ENCODE results near the gene RAB3B. TPM values are rescaled to one million over a fixed set of nuclear protein-coding genes. Genes with fewer than 3 reads are reported as not detected.
"Not testable (repeated sequence)": the region's sequence is repeated elsewhere in the genome, so short reads cannot be mapped to it uniquely, and the experiment has no call there.

The RAB3B gene
- polyA plus RNA-seq, 3 donors, result under 0.01 TPM; not detected in 2

DNA sequence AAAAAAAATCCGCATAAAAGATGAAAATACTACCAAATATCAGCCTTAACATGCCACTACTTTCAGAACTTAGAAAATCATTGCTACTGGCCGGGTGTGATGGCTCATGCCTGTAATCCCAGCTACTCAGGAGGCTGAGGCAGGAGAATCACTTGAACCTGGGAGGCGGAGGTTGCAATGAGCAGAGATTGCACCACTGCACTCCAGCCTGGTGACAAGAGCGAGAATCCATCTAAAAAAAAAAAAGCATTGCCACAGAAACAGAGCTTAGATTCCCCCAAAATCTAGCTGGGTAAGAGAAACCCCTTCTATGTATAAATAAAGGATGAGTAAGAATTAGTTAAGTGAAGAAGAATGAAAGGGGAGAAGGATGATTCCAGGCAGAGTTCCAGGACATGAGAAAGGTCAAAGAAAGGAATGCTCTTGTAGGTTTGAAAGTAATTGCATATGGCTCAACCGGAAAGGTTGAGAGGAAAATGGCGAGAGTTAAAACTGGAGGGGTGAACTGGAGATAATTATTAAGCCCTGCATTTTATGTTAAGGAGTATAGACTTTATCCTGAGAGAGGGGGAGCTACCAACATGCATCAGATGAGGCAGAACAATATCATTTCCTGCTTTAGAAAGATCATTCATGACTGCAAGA lies 92.3 kb downstream of the RAB3B start:
- Histone ChIP-seq H3K27ac (ENCODE audit: low read depth in 1 of 2, low read length in 2 of 2) (no peak overlapping the region), H3K79me2 (ENCODE audit: insufficient read depth, low read length) (no peaks in the 10 kb centered on the region), H3K9me3 (replicated peaks in 1 of 2; ENCODE audit: control insufficient read depth in 1 of 2, insufficient read depth in 1 of 2, low read length in 2 of 2) (no peaks in the 10 kb centered on the region), H3K36me3 (replicated peaks in 1 of 2; ENCODE audit: control insufficient read depth in 1 of 2, insufficient read depth in 2 of 2, low read length in 2 of 2) (no peaks in the 10 kb centered on the region), H3K9ac (ENCODE audit: insufficient read depth, low read length, poor library complexity, severe bottlenecking) (no peak overlapping the region), H3K27me3 (ENCODE audit: control insufficient read depth in 2 of 2, insufficient read depth in 2 of 2, low read length in 2 of 2) (peaks cover 9 to 11% of the 10 kb centered on the region in 2 donors), H3K4me1 (ENCODE audit: control insufficient read depth in 1 of 2, insufficient read depth in 2 of 2, low read length in 2 of 2) (no peaks in the 10 kb centered on the region), H3K4me2 (replicated peaks; ENCODE audit: extremely low read depth, low read length, poor library complexity, severe bottlenecking) (no peak overlapping the region), H3K4me3 (replicated peaks in 1 of 3; ENCODE audit: low read depth in 2 of 3, low read length in 3 of 3) (no peak overlapping the region), H4K20me1 (ENCODE audit: insufficient read depth, low read length) (no peaks in the 10 kb centered on the region), H2AFZ (ENCODE audit: insufficient read depth, low read depth, low read length, poor library complexity, severe bottlenecking) (no peak overlapping the region)
- TF ChIP-seq, protein P1, sequence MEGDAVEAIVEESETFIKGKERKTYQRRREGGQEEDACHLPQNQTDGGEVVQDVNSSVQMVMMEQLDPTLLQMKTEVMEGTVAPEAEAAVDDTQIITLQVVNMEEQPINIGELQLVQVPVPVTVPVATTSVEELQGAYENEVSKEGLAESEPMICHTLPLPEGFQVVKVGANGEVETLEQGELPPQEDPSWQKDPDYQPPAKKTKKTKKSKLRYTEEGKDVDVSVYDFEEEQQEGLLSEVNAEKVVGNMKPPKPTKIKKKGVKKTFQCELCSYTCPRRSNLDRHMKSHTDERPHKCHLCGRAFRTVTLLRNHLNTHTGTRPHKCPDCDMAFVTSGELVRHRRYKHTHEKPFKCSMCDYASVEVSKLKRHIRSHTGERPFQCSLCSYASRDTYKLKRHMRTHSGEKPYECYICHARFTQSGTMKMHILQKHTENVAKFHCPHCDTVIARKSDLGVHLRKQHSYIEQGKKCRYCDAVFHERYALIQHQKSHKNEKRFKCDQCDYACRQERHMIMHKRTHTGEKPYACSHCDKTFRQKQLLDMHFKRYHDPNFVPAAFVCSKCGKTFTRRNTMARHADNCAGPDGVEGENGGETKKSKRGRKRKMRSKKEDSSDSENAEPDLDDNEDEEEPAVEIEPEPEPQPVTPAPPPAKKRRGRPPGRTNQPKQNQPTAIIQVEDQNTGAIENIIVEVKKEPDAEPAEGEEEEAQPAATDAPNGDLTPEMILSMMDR (IDR thresholded peaks at IDR 0.05), result no peak
- Mint-ChIP-seq H3K4me3 (no peak overlapping the region), H3K4me1 (peaks cover 2% of the 10 kb centered on the region), H3K36me3 (no peaks in the 10 kb centered on the region), H3K9me3 (no peaks in the 10 kb centered on the region), H3K27me3 (ENCODE audit: low read depth in 3 of 3) (peaks cover 27 to 32% (median 29%) of the 10 kb centered on the region in 3 donors), H3K27ac (no peak overlapping the region)
- intact Hi-C loops (cut with micrococcal nuclease), result loop anchor here in 1 of 2 donors (10.0 kb wide), 1 partner anchor 117 kb away; no protein-coding TSS in a partner anchor
- no CpG with 5 or more reads among the region's 6 CpGs for WGBS (ENCODE audit: insufficient coverage)
- no peak for DNase-seq

DNA sequence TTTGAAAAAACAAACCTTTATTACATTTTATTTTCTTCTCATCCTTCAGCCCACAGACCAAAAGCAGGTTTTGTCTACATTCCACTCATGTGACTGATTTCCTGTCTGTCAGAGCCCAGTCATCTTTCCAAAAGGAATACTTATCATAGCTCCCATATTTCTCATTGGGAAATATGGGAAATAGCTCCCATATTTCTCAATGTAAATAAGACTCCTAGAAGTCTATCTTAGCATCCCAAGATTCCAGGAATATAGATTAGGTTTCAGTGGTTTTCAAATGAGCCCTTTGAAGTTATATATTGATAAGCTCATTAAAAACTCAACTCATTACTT lies 92.8 kb downstream of the RAB3B start:
- Mint-ChIP-seq H3K9me3 (no peaks in the 10 kb centered on the region), H3K27ac (no peak overlapping the region), H3K4me1 (peaks cover 2% of the 10 kb centered on the region), H3K36me3 (no peaks in the 10 kb centered on the region), H3K4me3 (peak overlapping the region in 1 of 2 donors; percentile 40), H3K27me3 (ENCODE audit: low read depth in 3 of 3) (peaks cover 28 to 33% (median 30%) of the 10 kb centered on the region in 3 donors)
- H3K79me2 ChIP-seq (ENCODE audit: insufficient read depth, low read length), result no peaks in the 10 kb centered on the region
- H3K9me3 ChIP-seq (replicated peaks in 1 of 2; ENCODE audit: control insufficient read depth in 1 of 2, insufficient read depth in 1 of 2, low read length in 2 of 2), result no peaks in the 10 kb centered on the region
- no peak overlapping the region for H3K4me3 ChIP-seq (replicated peaks in 1 of 3; ENCODE audit: low read depth in 2 of 3, low read length in 3 of 3)
- no peak overlapping the region for H2AFZ ChIP-seq (ENCODE audit: insufficient read depth, low read depth, low read length, poor library complexity, severe bottlenecking)
- intact Hi-C loops (cut with micrococcal nuclease), result loop anchor here (2.0 to 10.0 kb wide), 2 partner anchors 105 to 117 kb away; no protein-coding TSS in a partner anchor
- no peak for DNase-seq
- no peak overlapping the region for H3K4me2 ChIP-seq (replicated peaks; ENCODE audit: extremely low read depth, low read length, poor library complexity, severe bottlenecking)
- no peaks in the 10 kb centered on the region for H3K4me1 ChIP-seq (ENCODE audit: control insufficient read depth in 1 of 2, insufficient read depth in 2 of 2, low read length in 2 of 2)
- H3K27me3 ChIP-seq (ENCODE audit: control insufficient read depth in 2 of 2, insufficient read depth in 2 of 2, low read length in 2 of 2), result peaks cover 9 to 11% of the 10 kb centered on the region in 2 donors
- H3K9ac ChIP-seq (ENCODE audit: insufficient read depth, low read length, poor library complexity, severe bottlenecking), result no peak overlapping the region
- H3K27ac ChIP-seq (ENCODE audit: low read depth in 1 of 2, low read length in 2 of 2), result no peak overlapping the region
- H3K36me3 ChIP-seq (replicated peaks in 1 of 2; ENCODE audit: control insufficient read depth in 1 of 2, insufficient read depth in 2 of 2, low read length in 2 of 2), result no peaks in the 10 kb centered on the region
- TF ChIP-seq, protein P1 (IDR thresholded peaks at IDR 0.05), result no peak
- no peaks in the 10 kb centered on the region for H4K20me1 ChIP-seq (ENCODE audit: insufficient read depth, low read length)

DNA sequence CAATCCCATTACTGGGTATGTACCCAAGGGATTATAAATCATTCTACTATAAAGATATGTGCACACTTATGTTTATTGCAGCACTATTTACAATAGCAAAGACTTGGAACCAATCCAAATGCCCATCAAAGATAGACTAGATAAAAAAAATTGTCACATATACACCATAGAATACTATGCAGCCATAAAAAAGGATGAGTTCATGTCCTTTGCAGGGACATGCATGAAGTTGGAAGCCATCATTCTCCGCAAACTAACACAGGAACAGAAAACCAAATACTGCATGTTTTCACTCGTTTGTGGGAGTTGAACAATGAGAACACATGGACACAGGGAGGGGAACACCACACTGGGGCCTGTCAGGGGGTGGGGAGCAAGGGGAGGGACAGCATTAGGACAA lies 95.8 kb downstream of the RAB3B start:
- H3K4me3 Mint-ChIP-seq; H2AFZ ChIP-seq (ENCODE audit: insufficient read depth, low read depth, low read length, poor library complexity, severe bottlenecking); H3K4me1 Mint-ChIP-seq; H3K9me3 ChIP-seq (replicated peaks in 1 of 2; ENCODE audit: control insufficient read depth in 1 of 2, insufficient read depth in 1 of 2, low read length in 2 of 2); H3K4me3 ChIP-seq (replicated peaks in 1 of 3; ENCODE audit: low read depth in 2 of 3, low read length in 3 of 3); H3K4me1 ChIP-seq (ENCODE audit: control insufficient read depth in 1 of 2, insufficient read depth in 2 of 2, low read length in 2 of 2); H3K4me2 ChIP-seq (replicated peaks; ENCODE audit: extremely low read depth, low read length, poor library complexity, severe bottlenecking); H3K36me3 Mint-ChIP-seq; H3K9ac ChIP-seq (ENCODE audit: insufficient read depth, low read length, poor library complexity, severe bottlenecking); H3K9me3 Mint-ChIP-seq; H3K27ac ChIP-seq (ENCODE audit: low read depth in 1 of 2, low read length in 2 of 2); DNase-seq; H3K79me2 ChIP-seq (ENCODE audit: insufficient read depth, low read length); H3K27ac Mint-ChIP-seq; H4K20me1 ChIP-seq (ENCODE audit: insufficient read depth, low read length); H3K36me3 ChIP-seq (replicated peaks in 1 of 2; ENCODE audit: control insufficient read depth in 1 of 2, insufficient read depth in 2 of 2, low read length in 2 of 2): not testable (repeated sequence)
- H3K27me3 Mint-ChIP-seq (ENCODE audit: low read depth in 3 of 3), result peaks cover 30 to 52% (median 44%) of the 10 kb centered on the region in 3 donors
- 67% methylated on average over 1 of the region's 2 CpGs for WGBS (ENCODE audit: insufficient coverage)
- intact Hi-C loops (cut with micrococcal nuclease), result loop anchor here in 1 of 2 donors (10.0 kb wide), 1 partner anchor 120 kb away; no protein-coding TSS in a partner anchor
- H3K27me3 ChIP-seq (ENCODE audit: control insufficient read depth in 2 of 2, insufficient read depth in 2 of 2, low read length in 2 of 2), result peaks cover 16 to 17% of the 10 kb centered on the region in 2 donors

Measured in CD14-positive monocyte (primary cell).